ENCODE results near the gene BSN.

The BSN gene

GRCh38 chr3:49519296-49519695 is 35.0 kb upstream of the BSN start:
- no peak for TF ChIP-seq Cebpa-rat (IDR thresholded peaks at IDR 0.05)
- Histone ChIP-seq H3K9me3 (no peaks in the 10 kb centered on the region), H3K9ac (no peak overlapping the region), H3K4me1 (no peaks in the 10 kb centered on the region), H4K20me1 (peaks cover 46% of the 10 kb centered on the region; the same call in 1 of the 2 replicates), H3K4me3 (no peak overlapping the region), H3K27me3 (no peaks in the 10 kb centered on the region), H3K36me3 (peaks cover 90% of the 10 kb centered on the region), H3K4me2 (no peak overlapping the region), H3K27ac (no peak overlapping the region)

- H3K4me3 ChIP-seq = no peak overlapping the region
- no peaks in the 10 kb centered on the region for H3K9me3 ChIP-seq
- peaks cover 46% of the 10 kb centered on the region; the same call in 1 of the 2 replicates for H4K20me1 ChIP-seq
- H3K9ac ChIP-seq = no peak overlapping the region
- H3K4me1 ChIP-seq = no peaks in the 10 kb centered on the region
- no peak overlapping the region for H3K27ac ChIP-seq
- no peaks in the 10 kb centered on the region for H3K27me3 ChIP-seq
- peaks cover 90% of the 10 kb centered on the region for H3K36me3 ChIP-seq
- no peak overlapping the region for H3K4me2 ChIP-seq
- no peak for TF ChIP-seq Cebpa-rat (IDR thresholded peaks at IDR 0.05)
Observed at GRCh38 chr3:49519916-49520385, 34.3 kb upstream of the BSN start.

GRCh38 chr3:49523756-49524747 is 30.2 kb upstream of the BSN start:
- no peak overlapping the region for H3K4me2 ChIP-seq
- peaks cover 65% of the 10 kb centered on the region for H3K36me3 ChIP-seq
- H3K27me3 ChIP-seq = no peaks in the 10 kb centered on the region
- H4K20me1 ChIP-seq = peaks cover 25% of the 10 kb centered on the region; the same call in 1 of the 2 replicates
- TF ChIP-seq Cebpa-rat (IDR thresholded peaks at IDR 0.05) = no peak
- H3K4me3 ChIP-seq = no peak overlapping the region
- no peak overlapping the region for H3K9ac ChIP-seq
- H3K9me3 ChIP-seq = no peaks in the 10 kb centered on the region
- H3K27ac ChIP-seq = no peak overlapping the region
- no peaks in the 10 kb centered on the region for H3K4me1 ChIP-seq

- Histone ChIP-seq H3K4me2 (no peak overlapping the region), H3K4me3 (no peak overlapping the region), H3K9me3 (no peaks in the 10 kb centered on the region), H3K36me3 (peaks cover 73% of the 10 kb centered on the region), H3K4me1 (no peaks in the 10 kb centered on the region), H3K27me3 (no peaks in the 10 kb centered on the region), H3K9ac (no peak overlapping the region), H3K27ac (no peak overlapping the region), H4K20me1 (0 out of 2 replicates have a peak, but pooled peaks cover 6% of the 10 kb centered on the region)
- no peak for TF ChIP-seq Cebpa-rat (IDR thresholded peaks at IDR 0.05)
Observed at GRCh38 chr3:49529567-49529966, 24.7 kb upstream of the BSN start.

- no peak overlapping the region for H3K4me2 ChIP-seq
- H3K9me3 ChIP-seq = no peaks in the 10 kb centered on the region
- no peak overlapping the region for H3K9ac ChIP-seq
- no peak overlapping the region for H3K27ac ChIP-seq
- no peaks in the 10 kb centered on the region for H3K27me3 ChIP-seq
- H3K4me3 ChIP-seq = no peak overlapping the region
- H3K36me3 ChIP-seq = peaks cover 67% of the 10 kb centered on the region
- H4K20me1 ChIP-seq = 0 out of 2 replicates have a peak, but pooled peaks cover 6% of the 10 kb centered on the region
- no peak for TF ChIP-seq Cebpa-rat (IDR thresholded peaks at IDR 0.05)
- H3K4me1 ChIP-seq = peaks cover 7% of the 10 kb centered on the region; the same call in 1 of the 2 replicates
Observed at GRCh38 chr3:49530231-49530630, 24.0 kb upstream of the BSN start.

- H3K9me3 ChIP-seq = no peaks in the 10 kb centered on the region
- H3K4me3 ChIP-seq = no peak overlapping the region
- peaks cover 65% of the 10 kb centered on the region for H3K36me3 ChIP-seq
- H4K20me1 ChIP-seq = 0 out of 2 replicates have a peak, but pooled peaks cover 6% of the 10 kb centered on the region
- H3K4me2 ChIP-seq = no peak overlapping the region
- H3K27me3 ChIP-seq = no peaks in the 10 kb centered on the region
- H3K4me1 ChIP-seq = peaks cover 7% of the 10 kb centered on the region; the same call in 1 of the 2 replicates
- no peak for TF ChIP-seq Cebpa-rat (IDR thresholded peaks at IDR 0.05)
- no peak overlapping the region for H3K27ac ChIP-seq
- H3K9ac ChIP-seq = no peak overlapping the region
Observed at GRCh38 chr3:49530701-49531100, 23.6 kb upstream of the BSN start.

GRCh38 chr3:49531218-49531617 is 23.1 kb upstream of the BSN start:
- no peaks in the 10 kb centered on the region for H3K27me3 ChIP-seq
- H3K4me1 ChIP-seq = peaks cover 7% of the 10 kb centered on the region; the same call in 1 of the 2 replicates
- H3K9ac ChIP-seq = no peak overlapping the region
- no peak overlapping the region for H3K27ac ChIP-seq
- no peaks in the 10 kb centered on the region for H3K9me3 ChIP-seq
- no peak for TF ChIP-seq Cebpa-rat (IDR thresholded peaks at IDR 0.05)
- peaks cover 60% of the 10 kb centered on the region for H3K36me3 ChIP-seq
- 0 out of 2 replicates have a peak, but pooled peaks cover 6% of the 10 kb centered on the region for H4K20me1 ChIP-seq
- H3K4me3 ChIP-seq = no peak overlapping the region
- H3K4me2 ChIP-seq = no peak overlapping the region

- peaks cover 57% of the 10 kb centered on the region for H3K36me3 ChIP-seq
- no peaks in the 10 kb centered on the region for H3K27me3 ChIP-seq
- no peak overlapping the region for H3K27ac ChIP-seq
- H3K4me1 ChIP-seq = peaks cover 9% of the 10 kb centered on the region
- no peak overlapping the region for H3K4me2 ChIP-seq
- H3K9ac ChIP-seq = no peak overlapping the region
- 0 out of 2 replicates have a peak, but pooled peaks cover 6% of the 10 kb centered on the region for H4K20me1 ChIP-seq
- TF ChIP-seq Cebpa-rat (IDR thresholded peaks at IDR 0.05) = no peak
- no peaks in the 10 kb centered on the region for H3K9me3 ChIP-seq
- H3K4me3 ChIP-seq = no peak overlapping the region
Observed at GRCh38 chr3:49531715-49532114, 22.6 kb upstream of the BSN start.

GRCh38 chr3:49533031-49533430 is 21.2 kb upstream of the BSN start:
- Histone ChIP-seq H3K27me3 (no peaks in the 10 kb centered on the region), H3K36me3 (peaks cover 57% of the 10 kb centered on the region), H3K27ac (no peak overlapping the region), H3K4me1 (peaks cover 22% of the 10 kb centered on the region), H4K20me1 (0 out of 2 replicates have a peak, but pooled peaks cover 6% of the 10 kb centered on the region), H3K4me2 (no peak overlapping the region), H3K4me3 (no peak overlapping the region), H3K9me3 (no peaks in the 10 kb centered on the region), H3K9ac (no peak overlapping the region)
- no peak for TF ChIP-seq Cebpa-rat (IDR thresholded peaks at IDR 0.05)
